ENCODE measurements around the gene KTI12.
A peak's percentile ranks its signal among the peaks of the same experiment; 100 is the strongest.
"Not testable (repeated sequence)": the region's sequence is repeated elsewhere in the genome, so short reads cannot be mapped to it uniquely, and the experiment has no call there.

KTI12 gene

GRCh38 chr1:52033190-52034049 lies at the start of gene KTI12 (continued):
- no peak for TF ChIP-seq ZNF621 (tag by site-specific recombination; IDR thresholded peaks at IDR 0.05)
- TF ChIP-seq ZNF548 (tag by site-specific recombination; IDR thresholded peaks at IDR 0.05) = no peak
- TF ChIP-seq ZNF324 (tag by site-specific recombination; IDR thresholded peaks at IDR 0.05) = peak; percentile 74; the same call in 1 of the 2 replicates
- TF ChIP-seq ZBTB49 (tag by site-specific recombination; IDR thresholded peaks at IDR 0.05; ENCODE audit: low read depth) = no peak
- TF ChIP-seq GFI1B (tag by site-specific recombination; IDR thresholded peaks at IDR 0.05) = no peak
- TF ChIP-seq ZNF133 (tag by site-specific recombination; IDR thresholded peaks at IDR 0.05) = no peak
- peak; percentile 88 for TF ChIP-seq ZNF518A (tag by site-specific recombination; conservative IDR thresholded peaks at IDR 0.05; ENCODE audit: low read depth)
- peak; percentile 69 for TF ChIP-seq SP2 (tag by site-specific recombination; IDR thresholded peaks at IDR 0.05)

GRCh38 chr1:52080014-52080415 lies 46.4 kb upstream of the KTI12 start:
- no peak for TF ChIP-seq ZNF664 (tag by site-specific recombination; IDR thresholded peaks at IDR 0.05)
- TF ChIP-seq ZNF311 (tag by site-specific recombination; IDR thresholded peaks at IDR 0.05; ENCODE audit: borderline replicate concordance) = no peak
- TF ChIP-seq ZNF112 (tag by site-specific recombination; IDR thresholded peaks at IDR 0.05) = no peak
- no peak for TF ChIP-seq ZNF624 (tag by site-specific recombination; IDR thresholded peaks at IDR 0.05)
- no peak for TF ChIP-seq ZNF660 (tag by site-specific recombination; IDR thresholded peaks at IDR 0.05)
- no peak for TF ChIP-seq ZNF148 (tag by site-specific recombination; IDR thresholded peaks at IDR 0.05; ENCODE audit: borderline replicate concordance)
- no peak for TF ChIP-seq ZNF2 (tag by site-specific recombination; IDR thresholded peaks at IDR 0.05)
- TF ChIP-seq ZNF132 (tag by site-specific recombination; IDR thresholded peaks at IDR 0.05; ENCODE audit: borderline replicate concordance) = no peak
- no peak for TF ChIP-seq ZNF629 (tag by site-specific recombination; IDR thresholded peaks at IDR 0.05)
- TF ChIP-seq ZNF121 (tag by site-specific recombination; IDR thresholded peaks at IDR 0.05) = no peak
- TF ChIP-seq ZNF837 (tag by site-specific recombination; IDR thresholded peaks at IDR 0.05) = no peak
- no peak for TF ChIP-seq ZNF571 (tag by site-specific recombination; IDR thresholded peaks at IDR 0.05)
- no peak overlapping the region for H3K4me3 ChIP-seq (ENCODE audit: low read depth, low read length)
- CTCF ChIA-PET = interaction anchor here (0.6 to 0.9 kb wide), 2 partner anchors 13 to 1104 kb away, joined by 3 to 7 read pairs; no protein-coding TSS in a partner anchor
- no peaks in the 10 kb centered on the region for H3K4me1 ChIP-seq (ENCODE audit: control insufficient read depth, insufficient read depth, low read length)
- peaks cover 21 to 42% of the 10 kb centered on the region in 2 experiments; a peak in 2 of 3 replicates for H3K36me3 ChIP-seq (ENCODE audit: control insufficient read depth in 2 of 2, insufficient read depth in 1 of 2, low read length in 2 of 2)
- POLR2A ChIA-PET = no interaction called here
- no peak overlapping the region for H3K27ac ChIP-seq (ENCODE audit: extremely low read depth, low read depth, low read length)
- no peaks in the 10 kb centered on the region for H3K9me3 ChIP-seq (ENCODE audit: control insufficient read depth, insufficient read depth, low read depth, low read length)

- not testable (repeated sequence) for H3K27ac ChIP-seq (ENCODE audit: extremely low read depth, low read depth, low read length); H3K9me3 ChIP-seq (ENCODE audit: control insufficient read depth, insufficient read depth, low read depth, low read length)
- CTCF ChIA-PET = interaction anchor here (0.6 kb wide), 1 partner anchor 376 kb away, joined by 4 read pairs; no protein-coding TSS in a partner anchor
Measured at GRCh38 chr1:52077277-52077676, 43.7 kb upstream of the KTI12 start.

More at GRCh38 chr1:52077277-52077676, 43.7 kb upstream of the KTI12 start:
- POLR2A ChIA-PET; H3K4me3 ChIP-seq (ENCODE audit: low read depth, low read length); H3K4me1 ChIP-seq (ENCODE audit: control insufficient read depth, insufficient read depth, low read length): not testable (repeated sequence)
- peaks cover 33 to 49% of the 10 kb centered on the region in 2 experiments; a peak in 2 of 3 replicates for H3K36me3 ChIP-seq (ENCODE audit: control insufficient read depth in 2 of 2, insufficient read depth in 1 of 2, low read length in 2 of 2)
